Measurements from ENCODE around the gene CYP4F8.
"Not testable (repeated sequence)": the region's sequence is repeated elsewhere in the genome, so short reads cannot be mapped to it uniquely, and the experiment has no call there.

CYP4F8 gene

GRCh38 chr19:15614507-15615379 lies at the start of gene CYP4F8:
CYP4F8 (plus strand) TSS chr19:15615218; CDS start chr19:15615617, 399 bp downstream.
- DNase-seq (ENCODE audit: low read depth) = no peak

- DNase-seq (ENCODE audit: low read depth) = no peak
Observed at GRCh38 chr19:15570420-15570819, 44.6 kb upstream of the CYP4F8 start.

GRCh38 chr19:15575406-15575805 lies 39.6 kb upstream of the CYP4F8 start:
- DNase-seq (ENCODE audit: low read depth) = no peak

GRCh38 chr19:15576526-15577156 lies 38.4 kb upstream of the CYP4F8 start:
- DNase-seq (ENCODE audit: low read depth) = no peak

GRCh38 chr19:15577184-15577771 lies 37.7 kb upstream of the CYP4F8 start:
- DNase-seq (ENCODE audit: low read depth) = no peak

- DNase-seq (ENCODE audit: low read depth) = no peak
Observed at GRCh38 chr19:15583346-15583745, 31.7 kb upstream of the CYP4F8 start.

GRCh38 chr19:15584095-15584494 lies 30.9 kb upstream of the CYP4F8 start:
- DNase-seq (ENCODE audit: low read depth) = no peak

GRCh38 chr19:15584541-15585115 lies 30.4 kb upstream of the CYP4F8 start:
- peak; percentile 80 for DNase-seq (ENCODE audit: low read depth)

- no peak for DNase-seq (ENCODE audit: low read depth)
Observed at GRCh38 chr19:15587663-15588062, 27.4 kb upstream of the CYP4F8 start.

GRCh38 chr19:15588265-15588664 lies 26.8 kb upstream of the CYP4F8 start:
- no peak for DNase-seq (ENCODE audit: low read depth)

GRCh38 chr19:15589760-15590451 lies 25.1 kb upstream of the CYP4F8 start:
- DNase-seq (ENCODE audit: low read depth) = no peak

GRCh38 chr19:15591796-15592195 lies 23.2 kb upstream of the CYP4F8 start:
- no peak for DNase-seq (ENCODE audit: low read depth)

- DNase-seq (ENCODE audit: low read depth) = not testable (repeated sequence)
Observed at GRCh38 chr19:15592506-15592905, 22.5 kb upstream of the CYP4F8 start.

- not testable (repeated sequence) for DNase-seq (ENCODE audit: low read depth)
Observed at GRCh38 chr19:15593766-15594165, 21.3 kb upstream of the CYP4F8 start.

GRCh38 chr19:15595069-15595468 lies 19.9 kb upstream of the CYP4F8 start:
- DNase-seq (ENCODE audit: low read depth) = no peak

GRCh38 chr19:15607978-15608925 lies 6.8 kb upstream of the CYP4F8 start:
- not testable (repeated sequence) for DNase-seq (ENCODE audit: low read depth)

- no peak for DNase-seq (ENCODE audit: low read depth)
Observed at GRCh38 chr19:15609261-15609660, 5.8 kb upstream of the CYP4F8 start.

- no peak for DNase-seq (ENCODE audit: low read depth)
Observed at GRCh38 chr19:15612342-15612741, 2.7 kb upstream of the CYP4F8 start.

GRCh38 chr19:15613338-15613737 lies 1.7 kb upstream of the CYP4F8 start:
- DNase-seq (ENCODE audit: low read depth) = no peak

- DNase-seq (ENCODE audit: low read depth) = no peak
Observed at GRCh38 chr19:15615526-15615925, 508 bp downstream of the CYP4F8 start.

- DNase-seq (ENCODE audit: low read depth) = no peak
Observed at GRCh38 chr19:15616183-15616582, 1.2 kb downstream of the CYP4F8 start.

Measured in stimulated activated CD8-positive, alpha-beta memory T cell treated with anti-CD3 and anti-CD28 coated beads, Interleukin-15, amount 100 ng/mL, for 1 hour (primary cell).